K562 (cell line): ENCODE results near the gene EIF4G1. TPM values are rescaled to one million over a fixed set of nuclear protein-coding genes. Genes with fewer than 3 reads are reported as not detected.
A peak's percentile ranks its signal among the peaks of the same experiment; 100 is the strongest.

Experiments
- CCNT2 ChIP-seq: IDR thresholded peaks from 2 replicates; pipeline ENCODE4 v1.6.1; 2011; ENCODE audit warnings: borderline replicate concordance, low read depth, mild to moderate bottlenecking, moderate library complexity, mixed read lengths, low read length; ENCODE audit not compliant: insufficient read length; ENCODE audit errors: extremely low read depth
- CHD4 ChIP-seq: fragments of 200-600 bp; sonication (generic); IDR thresholded peaks from 3 replicates; pipeline ENCODE4 v1.6.1; 2012; ENCODE audit warnings: low read depth, mild to moderate bottlenecking, mixed read lengths, low read length, inconsistent platforms; ENCODE audit not compliant: insufficient read depth, insufficient replicate concordance, poor library complexity, severe bottlenecking
- HDGF ChIP-seq: fragments of 450-650 bp; IDR thresholded peaks from 2 replicates; pipeline ENCODE4 v1.6.1; 2016
- HMBOX1 ChIP-seq: sonication (generic); IDR thresholded peaks from 2 replicates; pipeline ENCODE4 v1.6.1; 2016
- MBD2 ChIP-seq: sonication (generic); IDR thresholded peaks from 2 replicates; pipeline ENCODE4 v1.6.1; 2016; ENCODE audit warnings: low read depth, borderline replicate concordance
- MNT ChIP-seq, 2 experiments: fragments of 450-650 bp; conservative IDR thresholded peaks; 2 replicates each; pipeline ENCODE4 v1.6.1; 2017; ENCODE audit warnings: mild to moderate bottlenecking in 2 of 2, moderate library complexity in 2 of 2
- NCOA6 ChIP-seq: fragments of 450-650 bp; IDR thresholded peaks from 2 replicates; pipeline ENCODE4 v1.6.1; 2017; ENCODE audit warnings: mild to moderate bottlenecking
- PCBP1 ChIP-seq: fragments of 200-400 bp; formaldehyde crosslinking; IDR thresholded peaks from 2 replicates; pipeline ENCODE4 v1.6.1; 2018; ENCODE audit warnings: mild to moderate bottlenecking, low read depth, low read length; ENCODE audit not compliant: poor library complexity, severe bottlenecking
- SETDB1 ChIP-seq: IDR thresholded peaks from one replicate; pipeline ENCODE4 v1.6.1; 2012; ENCODE audit warnings: low read length, control low read depth, inconsistent platforms
- SRSF9 ChIP-seq: fragments of 200-400 bp; formaldehyde crosslinking; IDR thresholded peaks from 2 replicates; pipeline ENCODE4 v1.6.1; 2017; ENCODE audit warnings: low read depth, low read length, borderline replicate concordance
- TAF7 ChIP-seq: fragments of 450-650 bp; IDR thresholded peaks from 2 replicates; pipeline ENCODE4 v1.6.1; 2016; ENCODE audit warnings: missing genetic modification characterization, missing compliant biosample characterization
- ZKSCAN1 ChIP-seq: fragments of 150-350 bp; IDR thresholded peaks from 2 replicates; pipeline ENCODE4 v1.6.1; 2016; ENCODE audit warnings: low read depth, low read length
- ZNF318 ChIP-seq, 2 experiments: fragments of 450-650 bp; IDR thresholded peaks; 2 replicates each; pipeline ENCODE4 v1.6.1; 2016; ENCODE audit warnings: mild to moderate bottlenecking in 2 of 2, borderline replicate concordance in 1 of 2, low read depth in 1 of 2, moderate library complexity in 1 of 2
- ZNF41 ChIP-seq: fragments of 250-450 bp; sonication (Bioruptor Pico); conservative IDR thresholded peaks from 2 replicates; pipeline ENCODE4 v1.4.0; 2020; ENCODE audit warnings: mild to moderate bottlenecking
- ZNF589 ChIP-seq: fragments of 200-800 bp; sonication (Bioruptor generic); IDR thresholded peaks from 2 replicates; pipeline ENCODE4 v1.6.1; 2016; ENCODE audit warnings: low read depth, missing genetic modification characterization, missing compliant biosample characterization
- ZNF695 ChIP-seq: fragments of 450-650 bp; formaldehyde crosslinking; IDR thresholded peaks from 2 replicates; pipeline ENCODE4 v1.4.0; 2020; ENCODE audit warnings: mild to moderate bottlenecking, moderate library complexity
- ZNF696 ChIP-seq: fragments of 250-450 bp; sonication (Bioruptor Pico); conservative IDR thresholded peaks from 2 replicates; pipeline ENCODE4 v1.4.0; 2020; ENCODE audit warnings: mild to moderate bottlenecking, moderate library complexity
- polyA plus RNA-seq, 8 experiments: library from polyadenylated mRNA; depleted of rRNA in 4 of 8; stranded (reverse) in 5 of 8; unstranded in 3 of 8; fragments of >200 nt; fragmentation: Nextera tagmentation in 2 of 8; fragmentation: Illumina TruSeq in 1 of 8; extraction: Ambion mirVana in 2 of 8; extraction: Trizol in 1 of 8; gene quantifications; 2 replicates each; pipeline versions ENCODE4 v1.2.1 to v1.2.3, GENCODE V29; 2011 to 2014; ENCODE audit warnings: inconsistent platforms in 1 of 8, missing spikeins in 1 of 8
- total RNA-seq, 7 experiments: library from RNA; depleted of rRNA in 6 of 7; stranded (reverse); fragments of >200 nt in 6 of 7; fragmentation: Illumina TruSeq in 2 of 7; extraction: Trizol in 2 of 7; gene quantifications; 2 replicates each; pipeline versions ENCODE4 v1.2.1 to v1.2.3, GENCODE V29; 2011 to 2021; ENCODE audit warnings: low replicate concordance in 1 of 7

The EIF4G1 gene
- total and polyA plus RNA-seq, 9 of the 15 experiments (the other 6 are each of a cell fraction or from before 2014, with no cell fraction given): 4.6 to 505 (median 155) TPM

- TF ChIP-seq ZNF318 (IDR thresholded peaks at IDR 0.05; ENCODE audit: borderline replicate concordance in 1 of 2, low read depth in 1 of 2) (no peak), MBD2 (no peak), SETDB1 (no peak), NCOA6 (no peak), PCBP1 (no peak), ZKSCAN1 (no peak), ZNF695 (no peak), HDGF (peak; percentile 55; the same call in 1 of the 2 replicates), ZNF41 (CRISPR knock-in tag) (no peak), TAF7 (no peak), CHD4 (no peak), ZNF589 (CRISPR knock-in tag) (no peak), ZNF696 (CRISPR knock-in tag) (no peak), CCNT2 (no peak), SRSF9 (no peak), HMBOX1 (no peak), MNT (conservative IDR thresholded peaks at IDR 0.05) (peak; percentile 1 to 72; a peak in 1 of 4 replicates)
Measured at GRCh38 chr3:184361932-184362667, 47.7 kb downstream of the EIF4G1 start (continued).
